HepG2 (cell line): ENCODE data around the gene STUB1. TPM values are rescaled to one million over a fixed set of nuclear protein-coding genes. Genes with fewer than 3 reads are reported as not detected.

Experiments
- ARNT2 ChIP-seq: sonication (generic); formaldehyde crosslinking; IDR thresholded peaks from 2 replicates; pipeline ENCODE4 v1.8.0; 2022; ENCODE audit warnings: mild to moderate bottlenecking, low read depth, missing genetic modification reagents, moderate library complexity
- BATF2 ChIP-seq: sonication (generic); formaldehyde crosslinking; IDR thresholded peaks from 2 replicates; pipeline ENCODE4 v1.8.0; 2022; ENCODE audit warnings: mild to moderate bottlenecking, missing genetic modification reagents, moderate library complexity
- CBFB ChIP-seq: sonication (generic); formaldehyde crosslinking; IDR thresholded peaks from 2 replicates; pipeline ENCODE4 v1.4.0; 2020; ENCODE audit warnings: missing genetic modification reagents
- DNMT3B ChIP-seq: conservative IDR thresholded peaks from 2 replicates; pipeline ENCODE4 v1.6.1; 2016; ENCODE audit warnings: missing biosample characterization, control low read depth
- HBP1 ChIP-seq: IDR thresholded peaks from 2 replicates; pipeline ENCODE4 v1.6.1; 2016; ENCODE audit warnings: low read depth, control low read depth
- MATR3 ChIP-seq: sonication (generic); formaldehyde crosslinking; IDR thresholded peaks from 2 replicates; pipeline ENCODE4 v1.4.0; 2020; ENCODE audit warnings: missing genetic modification reagents
- MIER3 ChIP-seq: IDR thresholded peaks from 2 replicates; pipeline ENCODE4 v1.6.1; 2016; ENCODE audit warnings: missing compliant biosample characterization, borderline replicate concordance
- NCOA1 ChIP-seq: sonication (generic); formaldehyde crosslinking; IDR thresholded peaks from 2 replicates; pipeline ENCODE4 v1.9.0; 2021; ENCODE audit warnings: missing genetic modification reagents
- NFRKB ChIP-seq: fragments of 450-650 bp; IDR thresholded peaks from 2 replicates; pipeline ENCODE4 v1.6.1; 2017
- PAXIP1 ChIP-seq: sonication (generic); formaldehyde crosslinking; conservative IDR thresholded peaks from 2 replicates; pipeline ENCODE4 v1.4.0; 2020; ENCODE audit warnings: mild to moderate bottlenecking, missing genetic modification reagents, moderate library complexity
- RBAK ChIP-seq: sonication (generic); formaldehyde crosslinking; IDR thresholded peaks from 2 replicates; pipeline ENCODE4 v1.5.1; 2020; ENCODE audit warnings: mild to moderate bottlenecking, missing genetic modification reagents
- SKIL ChIP-seq: sonication (generic); formaldehyde crosslinking; IDR thresholded peaks from 2 replicates; pipeline ENCODE4 v1.8.0; 2022; ENCODE audit warnings: missing genetic modification reagents, mild to moderate bottlenecking, moderate library complexity, borderline replicate concordance
- TBL1XR1 ChIP-seq: fragments of 150-350 bp; IDR thresholded peaks from 2 replicates; pipeline ENCODE4 v1.6.1; 2014; ENCODE audit warnings: borderline replicate concordance, low read length; ENCODE audit not compliant: partially characterized antibody
- ZBTB21 ChIP-seq: sonication (generic); formaldehyde crosslinking; IDR thresholded peaks from 2 replicates; pipeline ENCODE4 v1.4.0; 2020; ENCODE audit warnings: missing genetic modification reagents
- ZBTB26 ChIP-seq: IDR thresholded peaks from 2 replicates; pipeline ENCODE4 v1.6.1; 2016; ENCODE audit warnings: missing compliant biosample characterization, missing genetic modification reagents, borderline replicate concordance
- ZBTB34 ChIP-seq: sonication (generic); formaldehyde crosslinking; IDR thresholded peaks from 2 replicates; pipeline ENCODE4 v1.8.0; 2022; ENCODE audit warnings: mild to moderate bottlenecking, missing genetic modification reagents
- ZNF562 ChIP-seq: sonication (generic); formaldehyde crosslinking; IDR thresholded peaks from 2 replicates; pipeline ENCODE4 v1.8.0; 2022; ENCODE audit warnings: missing genetic modification reagents, borderline replicate concordance
- ZNF644 ChIP-seq: IDR thresholded peaks from 2 replicates; pipeline ENCODE4 v1.6.1; 2016; ENCODE audit warnings: low read depth
- polyA plus RNA-seq, 8 experiments: library from polyadenylated mRNA; depleted of rRNA in 3 of 8; stranded (reverse) in 7 of 8; unstranded in 1 of 8; fragments of >200 nt; fragmentation: Illumina TruSeq in 4 of 8; extraction: Trizol in 4 of 8; gene quantifications; 2 replicates each; pipeline versions ENCODE4 v1.2.1 to v1.2.3, GENCODE V29; 2011 to 2016; ENCODE audit warnings: low read depth in 4 of 8, missing spikeins in 1 of 8, mixed read lengths in 1 of 8; ENCODE audit not compliant: insufficient read depth in 1 of 8
- total RNA-seq, 5 experiments: library from RNA; depleted of rRNA; stranded (reverse); fragments of >200 nt; fragmentation: Illumina TruSeq; extraction: Trizol; gene quantifications; 2 replicates each; pipeline ENCODE4 v1.2.3, GENCODE V29; 2016; ENCODE audit warnings: low read depth in 1 of 5

The STUB1 gene
- total and polyA plus RNA-seq, 2 of the 13 experiments (the other 11 are each of a cell fraction or from before 2014, with no cell fraction given) = 52.9 to 78.2 TPM

GRCh38 chr16:648781-649589 is 31.2 kb upstream of the STUB1 start, which contains the start of gene WDR90 (continued):
- TF ChIP-seq PAXIP1 (peak; percentile 75), HBP1 (CRISPR knock-in tag) (peak; percentile 93), ZBTB34 (peak; percentile 55; the same call in 1 of the 2 replicates), CBFB (CRISPR knock-in tag) (peak; percentile 78; the same call in 1 of the 2 replicates), MIER3 (peak; percentile 79), NFRKB (no peak), ZNF562 (CRISPR knock-in tag) (peak; percentile 56; the same call in 1 of the 2 replicates), DNMT3B (CRISPR knock-in tag) (no peak), ARNT2 (CRISPR knock-in tag) (peak; percentile 92), RBAK (CRISPR knock-in tag) (no peak), BATF2 (CRISPR knock-in tag) (peak; percentile 64; the same call in 1 of the 2 replicates), MATR3 (CRISPR knock-in tag) (no peak), TBL1XR1 (no peak), ZBTB26 (CRISPR knock-in tag) (0 out of 2 replicates have a peak, but pooled peaks have one; percentile 58), NCOA1 (CRISPR knock-in tag) (peak; percentile 93), ZBTB21 (CRISPR knock-in tag) (no peak), SKIL (CRISPR knock-in tag) (no peak), ZNF644 (no peak)
